HEK293 (cell line): ENCODE results near the gene A2ML1.

ENCODE experiments used
- SP2 ChIP-seq: fragments of 450-650 bp; formaldehyde crosslinking; IDR thresholded peaks from 2 replicates; pipeline ENCODE4 v1.5.1; 2016; ENCODE audit warnings: missing biosample characterization, missing genetic modification characterization
- ZNF121 ChIP-seq: fragments of 450-650 bp; formaldehyde crosslinking; IDR thresholded peaks from 2 replicates; pipeline ENCODE4 v1.5.1; 2016; ENCODE audit warnings: missing biosample characterization, missing genetic modification characterization
- TF ChIP-seq, protein P1 (sequence below): fragments of 450-650 bp; formaldehyde crosslinking; IDR thresholded peaks from 2 replicates; pipeline ENCODE4 v1.5.1; 2016; ENCODE audit warnings: missing biosample characterization, missing genetic modification characterization

DNA sequence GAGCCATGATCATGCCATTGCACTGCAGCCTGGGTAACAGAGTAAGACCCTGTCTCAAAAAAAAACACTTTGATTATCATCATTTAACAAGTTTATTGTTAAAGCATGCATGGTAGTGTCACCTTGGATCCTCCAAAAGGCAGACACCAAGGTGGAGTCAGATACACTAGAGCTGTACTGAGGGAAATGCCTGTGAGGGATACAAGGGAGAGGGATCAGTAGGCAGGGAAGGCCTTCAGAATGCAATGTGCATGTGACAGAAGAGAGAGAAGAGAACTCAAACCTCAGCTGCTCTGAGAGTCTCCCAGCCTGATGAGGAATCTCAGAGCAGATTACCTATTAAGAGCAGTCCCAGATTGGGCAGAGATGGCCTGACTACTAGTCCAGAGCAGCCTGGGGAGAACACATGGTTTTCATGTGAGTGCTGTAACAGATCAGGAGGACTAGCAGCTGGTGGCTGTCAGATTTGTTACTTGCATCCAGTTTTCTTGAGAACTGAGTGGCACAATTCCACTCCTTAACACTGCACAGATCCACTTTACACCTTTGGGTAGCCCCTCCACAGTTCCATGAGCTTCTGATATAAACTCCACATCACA is 38.0 kb upstream of the A2ML1 start:
- TF ChIP-seq, protein P1, sequence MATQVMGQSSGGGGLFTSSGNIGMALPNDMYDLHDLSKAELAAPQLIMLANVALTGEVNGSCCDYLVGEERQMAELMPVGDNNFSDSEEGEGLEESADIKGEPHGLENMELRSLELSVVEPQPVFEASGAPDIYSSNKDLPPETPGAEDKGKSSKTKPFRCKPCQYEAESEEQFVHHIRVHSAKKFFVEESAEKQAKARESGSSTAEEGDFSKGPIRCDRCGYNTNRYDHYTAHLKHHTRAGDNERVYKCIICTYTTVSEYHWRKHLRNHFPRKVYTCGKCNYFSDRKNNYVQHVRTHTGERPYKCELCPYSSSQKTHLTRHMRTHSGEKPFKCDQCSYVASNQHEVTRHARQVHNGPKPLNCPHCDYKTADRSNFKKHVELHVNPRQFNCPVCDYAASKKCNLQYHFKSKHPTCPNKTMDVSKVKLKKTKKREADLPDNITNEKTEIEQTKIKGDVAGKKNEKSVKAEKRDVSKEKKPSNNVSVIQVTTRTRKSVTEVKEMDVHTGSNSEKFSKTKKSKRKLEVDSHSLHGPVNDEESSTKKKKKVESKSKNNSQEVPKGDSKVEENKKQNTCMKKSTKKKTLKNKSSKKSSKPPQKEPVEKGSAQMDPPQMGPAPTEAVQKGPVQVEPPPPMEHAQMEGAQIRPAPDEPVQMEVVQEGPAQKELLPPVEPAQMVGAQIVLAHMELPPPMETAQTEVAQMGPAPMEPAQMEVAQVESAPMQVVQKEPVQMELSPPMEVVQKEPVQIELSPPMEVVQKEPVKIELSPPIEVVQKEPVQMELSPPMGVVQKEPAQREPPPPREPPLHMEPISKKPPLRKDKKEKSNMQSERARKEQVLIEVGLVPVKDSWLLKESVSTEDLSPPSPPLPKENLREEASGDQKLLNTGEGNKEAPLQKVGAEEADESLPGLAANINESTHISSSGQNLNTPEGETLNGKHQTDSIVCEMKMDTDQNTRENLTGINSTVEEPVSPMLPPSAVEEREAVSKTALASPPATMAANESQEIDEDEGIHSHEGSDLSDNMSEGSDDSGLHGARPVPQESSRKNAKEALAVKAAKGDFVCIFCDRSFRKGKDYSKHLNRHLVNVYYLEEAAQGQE (tag by site-specific recombination): no peak
- no peak for TF ChIP-seq SP2 (tag by site-specific recombination)
- no peak for TF ChIP-seq ZNF121 (tag by site-specific recombination)
